ENCODE data around the gene FUBP1. TPM values are rescaled to one million over a fixed set of nuclear protein-coding genes. Genes with fewer than 3 reads are reported as not detected.

Gene FUBP1
- polyA plus RNA-seq, 3 donors: 16.5 to 47.3 (median 16.5) TPM

DNA sequence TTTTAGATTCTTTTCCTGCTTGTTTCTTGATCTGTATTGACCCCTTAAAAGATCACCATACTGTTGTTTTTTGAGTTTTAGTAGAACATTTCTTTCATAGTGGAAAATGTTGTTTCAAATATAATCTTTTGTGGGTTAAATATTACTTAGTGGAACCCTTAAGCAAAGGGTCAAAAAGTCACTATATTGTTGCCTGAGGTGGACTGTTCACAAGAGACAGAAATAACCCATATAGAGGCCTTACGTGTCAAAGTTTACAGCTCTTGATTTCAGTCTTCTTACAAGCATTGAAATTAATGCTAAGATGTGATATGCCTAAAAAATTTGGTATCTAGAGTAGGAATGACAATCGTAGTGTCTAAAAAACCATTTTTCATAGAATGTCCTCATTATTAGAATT is 32.2 kb upstream of the FUBP1 start:
- H3K4me1 Mint-ChIP-seq: peaks cover under 1% of the 10 kb centered on the region
- Histone ChIP-seq H3K79me2 (ENCODE audit: insufficient read depth, low read length) (peaks cover 10% of the 10 kb centered on the region), H2AFZ (ENCODE audit: insufficient read depth, low read depth, low read length, poor library complexity, severe bottlenecking) (no peak overlapping the region), H3K9me3 (replicated peaks in 1 of 2; ENCODE audit: control insufficient read depth in 1 of 2, insufficient read depth in 1 of 2, low read length in 2 of 2) (no peaks in the 10 kb centered on the region), H3K9ac (ENCODE audit: insufficient read depth, low read length, poor library complexity, severe bottlenecking) (no peak overlapping the region), H3K27me3 (ENCODE audit: control insufficient read depth in 2 of 2, insufficient read depth in 2 of 2, low read length in 2 of 2) (no peaks in the 10 kb centered on the region), H3K4me3 (replicated peaks in 1 of 3; ENCODE audit: low read depth in 2 of 3, low read length in 3 of 3) (no peak overlapping the region), H3K36me3 (replicated peaks in 1 of 2; ENCODE audit: control insufficient read depth in 1 of 2, insufficient read depth in 2 of 2, low read length in 2 of 2) (peaks cover 0 to 9% of the 10 kb centered on the region in 2 donors), H4K20me1 (ENCODE audit: insufficient read depth, low read length) (no peaks in the 10 kb centered on the region), H3K27ac (ENCODE audit: low read depth in 1 of 2, low read length in 2 of 2) (no peak overlapping the region), H3K4me1 (ENCODE audit: control insufficient read depth in 1 of 2, insufficient read depth in 2 of 2, low read length in 2 of 2) (peaks cover 0 to 6% of the 10 kb centered on the region in 2 donors), H3K4me2 (replicated peaks; ENCODE audit: extremely low read depth, low read length, poor library complexity, severe bottlenecking) (no peak overlapping the region)
- WGBS (ENCODE audit: insufficient coverage): no CpG with 5 or more reads among the region's 2 CpGs
- no peaks in the 10 kb centered on the region for H3K27me3 Mint-ChIP-seq (ENCODE audit: low read depth in 3 of 3)
- H3K36me3 Mint-ChIP-seq: peaks cover 8 to 12% of the 10 kb centered on the region in 2 donors
- H3K4me3 Mint-ChIP-seq: no peak overlapping the region
- intact Hi-C loops (cut with micrococcal nuclease): no loop called here
- TF ChIP-seq, protein P1, sequence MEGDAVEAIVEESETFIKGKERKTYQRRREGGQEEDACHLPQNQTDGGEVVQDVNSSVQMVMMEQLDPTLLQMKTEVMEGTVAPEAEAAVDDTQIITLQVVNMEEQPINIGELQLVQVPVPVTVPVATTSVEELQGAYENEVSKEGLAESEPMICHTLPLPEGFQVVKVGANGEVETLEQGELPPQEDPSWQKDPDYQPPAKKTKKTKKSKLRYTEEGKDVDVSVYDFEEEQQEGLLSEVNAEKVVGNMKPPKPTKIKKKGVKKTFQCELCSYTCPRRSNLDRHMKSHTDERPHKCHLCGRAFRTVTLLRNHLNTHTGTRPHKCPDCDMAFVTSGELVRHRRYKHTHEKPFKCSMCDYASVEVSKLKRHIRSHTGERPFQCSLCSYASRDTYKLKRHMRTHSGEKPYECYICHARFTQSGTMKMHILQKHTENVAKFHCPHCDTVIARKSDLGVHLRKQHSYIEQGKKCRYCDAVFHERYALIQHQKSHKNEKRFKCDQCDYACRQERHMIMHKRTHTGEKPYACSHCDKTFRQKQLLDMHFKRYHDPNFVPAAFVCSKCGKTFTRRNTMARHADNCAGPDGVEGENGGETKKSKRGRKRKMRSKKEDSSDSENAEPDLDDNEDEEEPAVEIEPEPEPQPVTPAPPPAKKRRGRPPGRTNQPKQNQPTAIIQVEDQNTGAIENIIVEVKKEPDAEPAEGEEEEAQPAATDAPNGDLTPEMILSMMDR (IDR thresholded peaks at IDR 0.05): no peak
- H3K27ac Mint-ChIP-seq: no peak overlapping the region
- no peak for DNase-seq
- H3K9me3 Mint-ChIP-seq: peaks cover 0 to 1% (median 0%) of the 10 kb centered on the region in 7 donors

DNA sequence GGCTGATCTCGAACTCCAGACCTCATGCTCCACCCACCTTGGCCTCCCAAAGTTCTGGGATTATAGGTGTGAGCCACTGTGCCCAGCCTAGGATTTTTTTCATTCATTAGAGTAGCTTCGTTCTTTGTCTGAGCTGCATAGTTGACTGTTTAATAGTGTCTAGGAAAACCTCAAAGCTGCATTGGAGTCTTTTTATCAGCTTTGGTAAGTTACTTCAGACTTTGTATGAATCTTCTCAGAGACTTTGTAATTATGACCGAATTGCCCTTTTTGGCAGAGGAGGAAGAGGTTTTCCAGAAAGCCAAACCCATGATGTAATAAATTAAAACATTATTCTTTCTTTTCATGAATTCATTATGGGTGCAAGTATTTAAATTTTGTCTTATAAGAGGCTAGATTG is 31.0 kb upstream of the FUBP1 start:
- WGBS (ENCODE audit: insufficient coverage): no CpG with 5 or more reads among the region's 3 CpGs
- DNase-seq: no peak
- Histone ChIP-seq H3K36me3 (replicated peaks in 1 of 2; ENCODE audit: control insufficient read depth in 1 of 2, insufficient read depth in 2 of 2, low read length in 2 of 2) (peaks cover 0 to 7% of the 10 kb centered on the region in 2 donors), H3K9ac (ENCODE audit: insufficient read depth, low read length, poor library complexity, severe bottlenecking) (no peak overlapping the region), H3K4me2 (replicated peaks; ENCODE audit: extremely low read depth, low read length, poor library complexity, severe bottlenecking) (no peak overlapping the region), H3K79me2 (ENCODE audit: insufficient read depth, low read length) (peaks cover 10% of the 10 kb centered on the region), H4K20me1 (ENCODE audit: insufficient read depth, low read length) (no peaks in the 10 kb centered on the region), H3K9me3 (replicated peaks in 1 of 2; ENCODE audit: control insufficient read depth in 1 of 2, insufficient read depth in 1 of 2, low read length in 2 of 2) (no peaks in the 10 kb centered on the region), H3K27ac (ENCODE audit: low read depth in 1 of 2, low read length in 2 of 2) (no peak overlapping the region), H2AFZ (ENCODE audit: insufficient read depth, low read depth, low read length, poor library complexity, severe bottlenecking) (no peak overlapping the region), H3K4me1 (ENCODE audit: control insufficient read depth in 1 of 2, insufficient read depth in 2 of 2, low read length in 2 of 2) (peaks cover 0 to 12% of the 10 kb centered on the region in 2 donors), H3K4me3 (replicated peaks in 1 of 3; ENCODE audit: low read depth in 2 of 3, low read length in 3 of 3) (no peak overlapping the region), H3K27me3 (ENCODE audit: control insufficient read depth in 2 of 2, insufficient read depth in 2 of 2, low read length in 2 of 2) (no peaks in the 10 kb centered on the region)
- peaks cover 5 to 8% of the 10 kb centered on the region in 2 donors for H3K36me3 Mint-ChIP-seq
- H3K27ac Mint-ChIP-seq: peak overlapping the region in 1 of 7 donors; percentile 65
- TF ChIP-seq, protein P1 (IDR thresholded peaks at IDR 0.05): no peak
- H3K9me3 Mint-ChIP-seq: peaks cover 0 to 1% (median 0%) of the 10 kb centered on the region in 7 donors
- no peaks in the 10 kb centered on the region for H3K27me3 Mint-ChIP-seq (ENCODE audit: low read depth in 3 of 3)
- intact Hi-C loops (cut with micrococcal nuclease): no loop called here
- no peak overlapping the region for H3K4me3 Mint-ChIP-seq
- peaks cover 5% of the 10 kb centered on the region for H3K4me1 Mint-ChIP-seq
